Measurements from ENCODE around the gene FHIT.

The FHIT gene

GRCh38 chr3:60017631-60018030 is 1233.6 kb downstream of the FHIT start:
- TF ChIP-seq, protein P1, sequence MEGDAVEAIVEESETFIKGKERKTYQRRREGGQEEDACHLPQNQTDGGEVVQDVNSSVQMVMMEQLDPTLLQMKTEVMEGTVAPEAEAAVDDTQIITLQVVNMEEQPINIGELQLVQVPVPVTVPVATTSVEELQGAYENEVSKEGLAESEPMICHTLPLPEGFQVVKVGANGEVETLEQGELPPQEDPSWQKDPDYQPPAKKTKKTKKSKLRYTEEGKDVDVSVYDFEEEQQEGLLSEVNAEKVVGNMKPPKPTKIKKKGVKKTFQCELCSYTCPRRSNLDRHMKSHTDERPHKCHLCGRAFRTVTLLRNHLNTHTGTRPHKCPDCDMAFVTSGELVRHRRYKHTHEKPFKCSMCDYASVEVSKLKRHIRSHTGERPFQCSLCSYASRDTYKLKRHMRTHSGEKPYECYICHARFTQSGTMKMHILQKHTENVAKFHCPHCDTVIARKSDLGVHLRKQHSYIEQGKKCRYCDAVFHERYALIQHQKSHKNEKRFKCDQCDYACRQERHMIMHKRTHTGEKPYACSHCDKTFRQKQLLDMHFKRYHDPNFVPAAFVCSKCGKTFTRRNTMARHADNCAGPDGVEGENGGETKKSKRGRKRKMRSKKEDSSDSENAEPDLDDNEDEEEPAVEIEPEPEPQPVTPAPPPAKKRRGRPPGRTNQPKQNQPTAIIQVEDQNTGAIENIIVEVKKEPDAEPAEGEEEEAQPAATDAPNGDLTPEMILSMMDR (conservative IDR thresholded peaks at IDR 0.05; ENCODE audit: low read depth, low read length): no peak
- H3K4me3 ChIP-seq (ENCODE audit: low read length): no peak overlapping the region
- peak; percentile 58 for DNase-seq (ENCODE audit: low read depth)

- H3K4me3 ChIP-seq (ENCODE audit: low read length): no peak overlapping the region
- DNase-seq (ENCODE audit: low read depth): no peak
- TF ChIP-seq, protein P1 (conservative IDR thresholded peaks at IDR 0.05; ENCODE audit: low read depth, low read length): no peak
Measured at GRCh38 chr3:60015032-60015705, 1236.1 kb downstream of the FHIT start.

DNA sequence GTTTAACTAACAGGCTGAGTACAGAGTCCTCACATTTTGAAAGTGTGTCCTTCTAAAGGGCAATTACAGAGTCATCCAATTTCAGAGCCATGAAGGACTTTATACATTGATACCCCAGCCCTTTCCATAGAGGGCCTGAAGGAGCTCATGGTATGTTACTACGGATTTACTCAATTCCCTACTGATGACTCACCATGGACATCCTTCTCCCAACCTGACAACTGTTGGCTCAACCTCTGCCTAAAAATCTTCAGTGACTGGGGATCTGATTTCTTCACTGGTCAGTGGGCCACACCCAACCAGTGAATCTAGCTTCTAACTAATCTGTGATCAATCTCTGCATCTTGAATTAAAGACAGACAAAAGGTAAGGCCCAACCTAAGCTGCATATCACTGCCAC is 1238.0 kb downstream of the FHIT start:
- TF ChIP-seq, protein P1 (conservative IDR thresholded peaks at IDR 0.05; ENCODE audit: low read depth, low read length): no peak
- no peak for DNase-seq (ENCODE audit: low read depth)
- H3K4me3 ChIP-seq (ENCODE audit: low read length): no peak overlapping the region

GRCh38 chr3:60011218-60011617 is 1240.0 kb downstream of the FHIT start:
- H3K4me3 ChIP-seq (ENCODE audit: low read length): no peak overlapping the region
- TF ChIP-seq, protein P1 (conservative IDR thresholded peaks at IDR 0.05; ENCODE audit: low read depth, low read length): no peak
- no peak for DNase-seq (ENCODE audit: low read depth)

GRCh38 chr3:60010781-60011180 is 1240.5 kb downstream of the FHIT start:
- no peak for DNase-seq (ENCODE audit: low read depth)
- TF ChIP-seq, protein P1 (conservative IDR thresholded peaks at IDR 0.05; ENCODE audit: low read depth, low read length): no peak
- H3K4me3 ChIP-seq (ENCODE audit: low read length): no peak overlapping the region

DNA sequence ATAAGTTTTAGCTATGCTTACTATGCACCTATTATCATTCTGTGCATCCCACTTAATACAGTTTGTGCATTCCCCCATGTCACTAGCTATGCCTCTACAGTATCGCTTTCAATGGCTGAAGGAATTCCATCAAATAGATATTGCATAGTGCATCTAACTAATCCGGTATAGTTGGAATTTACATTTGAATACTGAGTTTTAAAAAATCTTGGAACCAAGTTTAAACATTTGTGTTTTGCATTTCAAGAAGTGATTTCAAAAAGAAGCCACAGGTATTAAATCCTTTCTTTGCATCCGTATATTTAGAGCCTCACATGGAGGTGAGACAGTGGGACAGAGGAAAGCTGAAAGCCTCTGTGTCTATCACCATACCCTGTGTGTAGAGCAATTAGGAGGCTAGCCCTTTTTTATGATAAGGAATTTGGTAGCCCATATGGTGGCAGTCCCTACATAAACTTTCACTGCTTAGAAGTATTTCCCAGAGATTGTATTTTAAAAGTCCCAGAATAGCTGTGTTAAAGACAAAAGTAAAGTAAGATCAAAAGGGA is 1241.2 kb downstream of the FHIT start:
- TF ChIP-seq, protein P1 (conservative IDR thresholded peaks at IDR 0.05; ENCODE audit: low read depth, low read length): no peak

GRCh38 chr3:60001369-60001768 is 1249.9 kb downstream of the FHIT start:
- no peak overlapping the region for H3K4me3 ChIP-seq (ENCODE audit: low read length)
- TF ChIP-seq, protein P1 (conservative IDR thresholded peaks at IDR 0.05; ENCODE audit: low read depth, low read length): no peak
- DNase-seq (ENCODE audit: low read depth): no peak

More for the DNA sequence above, 1241.2 kb downstream of the FHIT start:
- no peak overlapping the region for H3K4me3 ChIP-seq (ENCODE audit: low read length)
- DNase-seq (ENCODE audit: low read depth): no peak
